ENCODE data around the gene CHRNB1.

DNA sequence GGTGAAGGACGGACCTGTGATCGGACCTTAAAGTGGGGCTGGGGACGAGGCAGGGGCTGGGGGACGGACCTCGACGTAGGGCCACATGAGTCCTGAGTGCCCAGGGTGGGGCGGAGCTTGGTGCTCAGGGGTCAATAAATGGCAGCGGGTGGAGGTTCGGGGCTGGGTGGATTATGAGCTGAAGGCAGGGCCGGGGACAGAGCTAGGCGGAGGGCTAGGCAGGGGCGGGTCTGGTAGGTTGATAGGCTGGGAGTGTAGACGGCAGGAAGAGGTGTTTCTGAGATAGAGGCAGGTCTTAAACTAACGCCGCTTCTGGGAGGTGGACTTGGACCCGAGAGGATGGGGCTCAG, 733 bp downstream of the CHRNB1 start:
- TF ChIP-seq CTCF (IDR thresholded peaks at IDR 0.05) (no peak), POLR2A (IDR thresholded peaks at IDR 0.05) (no peak)

Measured in body of pancreas (tissue), 4 donors.